Activated CD4-positive, alpha-beta T cell treated with anti-CD3 and anti-CD28 coated beads, Interleukin-10, Interleukin-2, amounts not matched to agents 100 ng/mL and 50 ng/mL, durations not matched to agents 16 hours and 8 hours (primary cell): Measurements from ENCODE around the gene FSD1L.

Experiments
- DNase-seq: peaks from one replicate; pipeline ENCODE4 v3.0.0-alpha.2; 2020

The FSD1L gene

DNA sequence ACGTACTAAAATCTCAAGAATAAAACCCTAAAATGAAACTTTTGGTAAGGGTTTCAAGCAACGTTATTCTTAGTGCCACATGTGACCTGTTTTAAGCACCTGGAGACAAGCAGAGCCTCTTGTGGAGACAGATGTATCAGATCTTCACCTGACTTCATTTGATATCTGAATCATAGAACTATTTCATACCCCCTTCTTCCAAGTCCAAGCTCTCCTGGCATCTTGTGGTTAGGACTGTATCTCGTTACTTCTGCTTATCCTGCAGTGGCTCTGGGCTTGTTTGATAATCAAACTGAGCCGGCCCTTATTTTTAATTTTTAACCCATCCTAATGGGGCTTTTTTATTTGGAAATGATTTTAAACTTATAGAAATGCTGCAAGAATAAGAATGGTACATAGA lies 11.1 kb upstream of the FSD1L start:
- DNase-seq, result no peak

DNA sequence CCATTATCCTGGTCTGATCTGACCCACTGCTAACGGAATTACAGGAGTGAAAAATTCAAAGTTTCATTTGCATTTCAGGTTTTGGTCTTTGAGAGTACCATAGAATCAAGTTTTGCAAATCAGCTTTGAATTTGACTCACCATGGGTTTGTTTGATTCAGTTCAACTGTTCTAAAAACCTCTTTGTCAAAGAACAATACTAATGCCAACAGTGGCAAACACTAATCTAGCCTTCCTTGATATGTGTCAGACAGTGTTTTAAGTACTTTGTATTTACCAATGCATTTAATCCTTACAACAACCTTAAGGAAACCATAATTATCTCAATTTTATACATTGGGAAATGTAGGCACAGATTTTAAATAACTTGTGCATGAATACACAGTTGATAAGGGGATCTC lies 10.1 kb upstream of the FSD1L start:
- DNase-seq, result peak; percentile 10

GRCh38 chr9:105438141-105438806 lies 9.6 kb upstream of the FSD1L start:
- DNase-seq, result no peak

DNA sequence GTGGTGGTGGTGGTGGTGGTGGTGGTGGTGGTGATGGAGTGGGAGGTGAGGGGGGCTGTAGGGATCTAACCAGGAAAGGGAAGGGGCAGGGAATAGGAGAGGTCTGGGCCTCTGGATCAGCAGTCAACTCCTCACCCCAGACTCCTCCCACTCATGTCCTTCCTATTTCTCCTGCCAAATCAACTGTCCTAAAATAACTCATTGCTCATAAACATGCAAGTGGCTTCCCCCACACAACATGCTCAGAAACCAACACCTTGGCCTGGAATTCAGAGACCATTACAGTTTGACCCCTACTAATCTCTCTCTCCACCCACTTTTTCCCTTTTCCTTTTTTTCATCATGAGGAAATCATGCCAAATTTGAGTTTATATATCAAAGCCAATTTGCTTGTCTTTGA lies 8.4 kb upstream of the FSD1L start:
- no peak for DNase-seq

- no peak for DNase-seq
These were observed 6.1 kb upstream of the FSD1L start for GRCh38 chr9:105441616-105442160.

DNA sequence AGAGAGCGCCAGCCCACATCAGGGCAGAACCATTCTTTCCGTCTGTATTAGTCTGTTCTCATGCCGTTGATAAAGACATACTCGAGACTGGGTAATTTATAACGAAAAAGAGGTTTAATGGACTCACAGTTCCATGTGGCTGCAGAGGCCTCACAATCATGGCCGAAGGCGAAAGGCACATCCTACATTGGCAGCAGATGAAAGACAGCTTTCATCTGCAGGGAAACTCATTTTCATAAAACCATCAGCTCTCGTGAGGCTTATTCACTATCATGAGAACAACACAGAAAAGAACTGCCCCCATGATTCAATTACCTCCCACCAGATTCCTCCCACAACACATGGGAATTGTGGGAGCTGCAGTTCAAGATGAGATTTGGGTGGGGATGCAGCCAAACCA lies 4.7 kb upstream of the FSD1L start:
- no peak for DNase-seq

- DNase-seq, result peak; percentile 14
These were observed 3.7 kb upstream of the FSD1L start for GRCh38 chr9:105444130-105444529.

- no peak for DNase-seq
These were observed 2.5 kb upstream of the FSD1L start for GRCh38 chr9:105445203-105445881.

GRCh38 chr9:105447386-105447813 lies 434 bp upstream of the FSD1L start:
- no peak for DNase-seq

GRCh38 chr9:105449081-105449480 lies 1.2 kb downstream of the FSD1L start:
- no peak for DNase-seq

GRCh38 chr9:105452185-105452584 lies 4.4 kb downstream of the FSD1L start:
- DNase-seq, result no peak

DNA sequence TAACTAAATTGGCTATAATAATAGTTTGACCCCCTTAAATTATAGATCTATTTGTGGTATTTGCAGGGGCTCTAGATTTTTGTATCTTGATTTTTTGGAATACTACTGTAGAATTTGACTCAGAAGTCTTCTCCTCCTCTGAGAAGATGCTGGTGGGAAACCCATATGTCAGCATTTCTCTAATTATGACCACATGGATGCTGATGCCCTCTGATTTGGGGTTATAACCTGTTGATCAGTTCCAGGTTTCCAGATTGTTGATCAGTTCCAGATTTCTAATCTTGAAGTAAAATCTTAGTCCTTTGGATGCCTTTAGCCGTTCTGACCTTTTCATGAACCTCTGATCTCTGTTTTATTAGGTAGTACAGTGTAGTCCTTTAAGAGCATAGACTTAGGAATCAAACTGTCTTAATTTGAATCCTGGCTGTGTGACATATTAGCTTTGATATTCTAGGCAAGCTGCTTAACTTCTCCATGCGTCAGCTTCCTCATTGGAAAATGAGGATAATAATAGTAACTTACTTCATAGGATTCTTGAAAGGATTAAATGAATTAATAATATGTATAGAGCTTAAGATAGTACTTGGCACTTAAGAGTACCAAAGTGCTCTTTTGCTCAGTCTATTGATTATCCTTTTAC lies 8.1 kb downstream of the FSD1L start:
- DNase-seq, result no peak

DNA sequence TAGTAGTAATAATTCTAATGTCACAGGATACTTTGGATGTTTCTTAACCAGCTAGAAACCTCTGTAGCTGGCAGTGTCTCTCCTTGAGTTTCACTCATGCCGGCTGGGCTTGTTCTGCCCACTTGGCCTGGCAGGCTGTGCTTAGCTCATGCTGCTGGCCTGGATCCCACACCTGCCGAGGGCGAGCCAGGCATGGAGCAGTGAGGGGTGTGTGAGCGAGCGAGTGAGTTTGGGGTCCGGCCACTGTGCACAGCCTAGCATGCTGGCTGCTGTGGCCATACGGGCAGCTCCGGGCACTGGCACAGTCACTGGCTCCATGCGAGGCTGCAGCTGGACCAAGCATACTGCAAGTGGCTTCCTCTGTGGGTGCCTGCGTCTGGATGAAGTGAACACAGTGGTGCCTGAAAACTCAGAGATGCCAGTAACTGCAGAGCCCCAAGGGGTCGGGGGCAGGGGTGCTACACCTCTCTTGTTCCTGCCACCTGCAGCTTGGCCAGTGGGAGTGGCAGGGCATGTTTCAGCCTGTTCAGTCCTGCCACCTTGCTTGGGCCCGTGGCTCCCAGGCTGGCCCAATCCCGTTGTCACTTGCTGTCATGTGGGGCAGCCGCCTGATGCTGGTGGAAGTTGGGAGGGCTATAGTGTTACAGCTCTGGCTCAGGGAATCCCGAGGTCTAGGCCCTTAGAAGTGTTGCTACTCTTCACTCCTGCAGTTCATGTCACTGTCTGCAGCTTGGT lies 9.9 kb downstream of the FSD1L start:
- no peak for DNase-seq

DNA sequence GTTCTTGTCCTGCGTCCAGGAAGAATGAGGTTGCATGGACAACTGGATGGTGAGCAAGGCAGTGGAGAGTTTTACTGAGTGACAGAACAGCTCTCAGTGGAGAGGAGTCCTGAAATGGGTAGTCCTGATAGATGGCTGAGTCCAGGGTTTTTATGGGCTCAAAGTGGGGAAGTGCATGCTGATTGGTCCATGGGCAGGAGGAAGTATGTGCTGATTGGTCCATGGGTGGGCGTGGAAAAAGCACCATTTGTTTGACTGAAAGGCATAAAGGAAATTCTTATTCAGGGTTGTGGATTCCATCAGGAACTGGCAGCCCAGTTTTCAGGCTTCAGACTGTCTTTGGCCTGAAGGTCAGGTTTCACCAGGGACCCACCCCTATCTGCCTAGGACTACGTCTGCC lies 10.6 kb downstream of the FSD1L start:
- no peak for DNase-seq

GRCh38 chr9:105459336-105459735 lies 11.5 kb downstream of the FSD1L start:
- DNase-seq, result no peak

DNA sequence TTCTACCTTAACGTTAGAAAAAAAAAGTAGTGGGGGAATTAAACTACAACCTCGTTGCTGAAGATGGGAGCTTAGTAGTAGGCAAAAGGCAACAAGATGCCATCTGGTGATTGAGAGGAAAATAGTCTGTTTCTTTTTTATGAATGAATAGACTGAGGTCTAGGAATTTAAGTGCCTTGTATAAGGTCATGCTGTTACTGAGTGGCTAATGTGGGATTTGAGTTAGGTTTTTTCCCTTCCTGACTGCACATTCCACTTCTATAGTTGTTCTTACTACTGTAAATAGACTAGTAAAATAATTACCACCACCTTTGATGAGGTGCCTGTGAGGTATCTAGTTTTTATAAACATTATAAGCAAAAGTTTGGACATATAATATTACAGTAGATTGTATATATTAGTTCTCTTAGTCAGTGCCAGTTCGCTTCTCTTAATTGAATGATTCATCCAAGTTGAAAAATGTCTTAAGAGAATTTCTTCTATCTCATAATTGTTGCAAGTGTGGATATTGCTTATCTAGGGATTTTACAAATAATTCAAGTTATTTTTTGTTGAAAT lies 19.1 kb downstream of the FSD1L start:
- DNase-seq, result no peak

GRCh38 chr9:105468875-105469274 lies 21.0 kb downstream of the FSD1L start:
- no peak for DNase-seq

DNA sequence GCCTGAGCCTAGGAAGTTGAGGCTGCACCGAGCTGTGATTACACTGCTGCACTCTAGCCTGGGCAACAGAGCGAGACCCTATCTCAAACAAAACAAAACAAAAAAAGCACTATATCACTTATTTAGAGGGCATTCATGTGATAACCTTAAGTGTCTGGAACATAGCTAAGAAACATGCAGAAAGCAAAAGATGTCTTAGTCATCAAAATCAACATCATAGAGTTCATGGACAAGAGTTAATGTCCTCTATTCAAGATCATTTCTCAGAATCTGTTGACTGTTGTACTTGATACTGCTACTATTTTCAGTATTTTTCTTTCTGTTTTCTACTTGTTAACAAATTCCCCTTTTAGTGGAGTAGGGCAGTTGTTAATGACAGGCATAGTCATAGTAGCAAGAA lies 25.4 kb downstream of the FSD1L start:
- no peak for DNase-seq

DNA sequence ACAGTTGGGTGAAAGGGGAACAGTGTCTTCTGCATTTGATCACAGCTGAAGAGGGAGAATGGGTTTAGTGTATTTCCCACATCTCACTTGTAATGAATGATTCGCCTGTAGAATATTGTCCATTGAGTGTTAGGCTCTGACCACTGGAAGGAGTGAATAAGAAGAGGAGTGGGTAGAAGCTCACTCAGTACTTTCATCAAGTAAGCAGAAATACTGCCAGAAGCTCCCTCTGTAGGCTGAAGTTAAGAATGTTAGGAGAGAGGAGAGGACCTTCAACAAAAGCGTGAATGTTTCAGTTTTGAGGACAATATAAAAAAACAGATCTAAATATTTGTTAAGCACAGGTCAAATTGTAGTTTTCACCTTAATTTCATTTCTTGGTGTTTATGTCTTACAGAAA lies 27.5 kb downstream of the FSD1L start:
- peak; percentile 7 for DNase-seq

DNA sequence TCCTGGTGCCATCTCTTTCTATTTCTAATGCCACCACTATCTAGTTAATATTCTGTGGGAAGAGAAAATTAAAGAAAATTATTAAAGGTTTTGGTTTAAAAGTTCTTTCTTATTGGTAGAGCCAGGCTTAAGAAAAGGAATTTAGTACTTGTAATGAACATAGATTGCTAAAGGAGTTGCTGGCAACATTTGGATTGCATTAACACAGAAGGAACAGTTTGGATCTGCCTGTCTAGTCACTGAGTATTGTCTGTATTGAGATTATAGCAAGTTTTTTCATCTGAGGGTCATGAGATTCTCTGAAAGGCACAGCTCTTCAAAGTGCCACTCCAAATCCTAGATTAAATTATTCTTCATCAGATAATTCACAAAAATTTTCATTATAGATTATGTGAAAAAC lies 32.0 kb downstream of the FSD1L start:
- DNase-seq, result no peak

- DNase-seq, result no peak
These were observed 35.8 kb downstream of the FSD1L start for GRCh38 chr9:105483618-105484017.

- no peak for DNase-seq
These were observed 36.4 kb downstream of the FSD1L start for GRCh38 chr9:105484226-105484625.

- DNase-seq, result no peak
These were observed 37.3 kb downstream of the FSD1L start for GRCh38 chr9:105485131-105485530.
